Natural killer cell (primary cell): Measurements from ENCODE around the gene DACT1. TPM values are rescaled to one million over a fixed set of nuclear protein-coding genes. Genes with fewer than 3 reads are reported as not detected.

Experiments
- ATAC-seq, 3 donors: fragments of 150-1000 bp in 2 of 3; fragments of 200-7000 bp in 1 of 3; cut with Tn5 transposase; 1 replicate in 1 of 3; 2 replicates in 2 of 3; pipeline ENCODE4 v1.10.0; 2021; ENCODE audit warnings: mild to moderate bottlenecking in 2 of 3, moderate library complexity in 2 of 3
- DNase-seq, 2 donors: peaks; one replicate each; pipeline versions ENCODE4 v3.0.0 to v3.0.0-alpha.2; 2013 to 2021; ENCODE audit warnings: mixed read lengths in 1 of 2
- H3K27ac ChIP-seq: one replicate; pipeline ENCODE4 v1.5.1; 2013; ENCODE audit warnings: mild to moderate bottlenecking, low read length
- H3K27me3 ChIP-seq: one replicate; pipeline ENCODE4 v1.6.1; 2013; ENCODE audit warnings: low read length; ENCODE audit not compliant: control insufficient read depth, insufficient read depth
- H3K36me3 ChIP-seq: one replicate; pipeline ENCODE4 v1.6.1; 2013; ENCODE audit warnings: low read length; ENCODE audit not compliant: control insufficient read depth, insufficient read depth
- H3K4me1 ChIP-seq: one replicate; pipeline ENCODE4 v1.6.1; 2013; ENCODE audit warnings: low read length; ENCODE audit not compliant: control insufficient read depth, insufficient read depth
- H3K4me3 ChIP-seq: one replicate; pipeline ENCODE4 v1.5.1; 2013; ENCODE audit warnings: low read length
- H3K9me3 ChIP-seq: one replicate; pipeline ENCODE4 v1.6.1; 2013; ENCODE audit warnings: low read length; ENCODE audit not compliant: control insufficient read depth, insufficient read depth
- H3K27ac Mint-ChIP-seq, 2 donors: one replicate each; pipeline ENCODE4 v1.8.0; 2022; ENCODE audit warnings: mild to moderate bottlenecking in 2 of 2, mixed read lengths in 2 of 2, moderate library complexity in 1 of 2
- H3K27me3 Mint-ChIP-seq, 2 donors: one replicate each; pipeline ENCODE4 v1.8.0; 2022; ENCODE audit warnings: low read depth in 2 of 2, mixed read lengths in 2 of 2
- H3K36me3 Mint-ChIP-seq: one replicate; pipeline ENCODE4 v1.8.0; 2022; ENCODE audit warnings: mixed read lengths
- H3K4me1 Mint-ChIP-seq, 2 donors: one replicate each; pipeline ENCODE4 v1.8.0; 2022; ENCODE audit warnings: mixed read lengths in 2 of 2
- H3K4me3 Mint-ChIP-seq: one replicate; pipeline ENCODE4 v1.8.0; 2022; ENCODE audit warnings: mild to moderate bottlenecking, moderate library complexity, mixed read lengths
- H3K9me3 Mint-ChIP-seq, 2 donors: one replicate each; pipeline ENCODE4 v1.8.0; 2022; ENCODE audit warnings: mixed read lengths in 2 of 2
- CTCF ChIP-seq: fragments of 200-600 bp; IDR thresholded peaks from one replicate; pipeline ENCODE4 v1.8.0; 2022; ENCODE audit warnings: antibody characterized with exemption
- WGBS: methylation state at CpG from one replicate; pipeline ENCODE4 v1.1.7; 2013; ENCODE audit warnings: missing lambda C conversion rate; ENCODE audit not compliant: insufficient coverage; 5-methylcytosine and 5-hydroxymethylcytosine counted together
- intact Hi-C: fragments of 100-400 bp; cut with micrococcal nuclease; formaldehyde crosslinking; loops from one replicate; pipeline ENCODE4 v1.14.2; 2022
- total RNA-seq, 4 donors: library from RNA; stranded (reverse); fragments of 120-200 nt in 1 of 4; gene quantifications; one replicate each; pipeline versions ENCODE4 v1.2.3 to v1.2.4, GENCODE V29; 2013 to 2022

The DACT1 gene
- total RNA-seq, 3 donors from 2014 or later (not counting 1 experiment from before 2014, with no cell fraction given): 0.20 to 0.45 (median 0.33) TPM

DNA sequence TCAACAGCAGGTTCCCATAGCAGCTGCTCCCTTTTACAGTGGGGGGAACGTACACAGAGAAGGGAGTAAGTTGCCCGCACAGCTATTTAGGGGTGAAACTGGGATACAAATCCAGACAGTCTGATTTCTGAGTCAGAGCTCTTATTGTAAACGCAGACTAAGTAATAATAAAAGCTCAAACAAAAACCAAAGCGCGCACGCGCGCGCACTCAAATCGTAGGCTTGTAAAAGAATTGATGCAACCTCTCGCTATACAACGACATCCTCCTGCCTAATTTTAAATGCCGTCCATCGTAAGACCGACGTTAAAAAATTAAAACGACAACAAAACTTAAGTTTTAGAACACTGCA, 747 bp upstream of the DACT1 start:
- H3K27ac Mint-ChIP-seq: no peak overlapping the region
- ATAC-seq: peak in 1 of 3 donors; percentile 4

GRCh38 chr14:58638231-58639197, 752 bp downstream of the DACT1 start:
- Histone ChIP-seq H3K27ac (no peak overlapping the region), H3K4me1 (peaks cover 11% of the 10 kb centered on the region), H3K9me3 (no peaks in the 10 kb centered on the region), H3K27me3 (peaks cover 4% of the 10 kb centered on the region), H3K36me3 (no peaks in the 10 kb centered on the region), H3K4me3 (peak overlapping the region; percentile 22)
- Mint-ChIP-seq H3K4me1 (peaks cover 16 to 22% of the 10 kb centered on the region in 2 donors), H3K27ac (no peak overlapping the region), H3K27me3 (peaks cover 20 to 41% of the 10 kb centered on the region in 2 donors), H3K9me3 (no peaks in the 10 kb centered on the region), H3K4me3 (peak overlapping the region; percentile 83), H3K36me3 (no peaks in the 10 kb centered on the region)
- TF ChIP-seq CTCF: no peak
- DNase-seq (peak in 1 of 2 donors; percentile 29), ATAC-seq (peak in 1 of 3 donors; percentile 30)
- intact Hi-C loops: no loop called here
- WGBS: 2% methylated on average over 74 of the region's 75 CpGs

More for the DNA sequence above, 747 bp upstream of the DACT1 start:
- Histone ChIP-seq H3K27me3 (peaks cover 4% of the 10 kb centered on the region), H3K9me3 (no peaks in the 10 kb centered on the region), H3K4me1 (peaks cover 11% of the 10 kb centered on the region), H3K27ac (no peak overlapping the region), H3K36me3 (no peaks in the 10 kb centered on the region), H3K4me3 (peak overlapping the region; percentile 32)
- Mint-ChIP-seq H3K4me1 (peaks cover 16 to 22% of the 10 kb centered on the region in 2 donors), H3K9me3 (no peaks in the 10 kb centered on the region), H3K36me3 (no peaks in the 10 kb centered on the region), H3K4me3 (peak overlapping the region; percentile 87), H3K27me3 (peaks cover 20 to 41% of the 10 kb centered on the region in 2 donors)
- DNase-seq: peak in 1 of 2 donors; percentile 36
- no peak for TF ChIP-seq CTCF
- WGBS: 16% methylated on average over 17 of the region's 17 CpGs
- intact Hi-C loops: no loop called here

GRCh38 chr14:58639198-58639565, 1.4 kb downstream of the DACT1 start:
- Mint-ChIP-seq H3K4me1 (peaks cover 16 to 22% of the 10 kb centered on the region in 2 donors), H3K27me3 (peaks cover 20 to 40% of the 10 kb centered on the region in 2 donors), H3K36me3 (no peaks in the 10 kb centered on the region), H3K27ac (no peak overlapping the region), H3K4me3 (peak overlapping the region; percentile 83), H3K9me3 (no peaks in the 10 kb centered on the region)
- WGBS: 30% methylated on average over 4 of the region's 5 CpGs
- Histone ChIP-seq H3K9me3 (no peaks in the 10 kb centered on the region), H3K4me3 (no peak overlapping the region), H3K27ac (no peak overlapping the region), H3K4me1 (peaks cover 11% of the 10 kb centered on the region), H3K36me3 (no peaks in the 10 kb centered on the region), H3K27me3 (peaks cover 4% of the 10 kb centered on the region)
- ATAC-seq (no peak), DNase-seq (no peak)
- intact Hi-C loops: no loop called here
- TF ChIP-seq CTCF: no peak
